ENCODE measurements around the gene PPME1.

DNA sequence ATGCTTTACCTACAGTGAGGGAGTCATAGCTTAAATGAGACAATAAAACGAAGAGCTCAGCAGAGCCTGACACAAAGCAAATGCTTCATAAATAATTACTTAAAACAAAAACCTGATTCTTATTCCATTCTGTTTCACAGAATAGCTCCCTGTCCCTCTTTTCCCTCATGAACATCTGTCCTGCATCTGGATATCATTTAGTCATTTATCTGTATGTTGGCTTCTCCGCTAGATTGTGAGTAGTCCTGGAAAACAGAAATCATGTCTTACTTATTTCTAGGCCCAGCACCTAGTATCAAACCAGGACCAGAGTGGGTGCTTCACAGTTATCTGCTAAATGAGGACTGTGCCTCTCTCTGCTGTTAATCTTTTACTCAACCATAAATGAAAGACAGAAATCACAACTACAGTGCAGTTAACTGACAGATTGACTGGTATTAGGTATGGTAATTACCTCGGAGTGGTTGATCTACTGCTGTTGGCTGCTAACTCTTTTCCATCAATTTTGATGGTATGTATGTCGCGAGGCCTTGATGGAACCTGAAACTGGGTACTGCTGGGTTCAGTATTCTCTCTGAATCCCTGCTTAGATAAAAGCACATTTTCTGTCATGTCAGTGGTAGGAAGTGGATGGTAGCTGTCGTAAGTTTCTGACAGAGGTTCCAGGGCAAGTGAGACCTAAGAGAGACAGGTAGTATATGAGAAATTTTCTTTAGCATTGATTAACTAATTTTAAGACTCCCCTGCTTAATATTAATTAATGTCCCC is 31.8 kb upstream of the PPME1 start:
- no peak for TF ChIP-seq SUZ12 (IDR thresholded peaks at IDR 0.05; ENCODE audit: extremely low read depth, insufficient read depth, insufficient read length)
- no peak for TF ChIP-seq YY1 (IDR thresholded peaks at IDR 0.05; ENCODE audit: insufficient read depth, insufficient read length)
- no peak for TF ChIP-seq ZNF274 (IDR thresholded peaks at IDR 0.05; ENCODE audit: low read depth, low read length)

Data from NT2/D1 (cell line).